K562 (cell line): Measurements from ENCODE around the gene SLC22A23. TPM values are rescaled to one million over a fixed set of nuclear protein-coding genes. Genes with fewer than 3 reads are reported as not detected.

Experiments used
- ATAC-seq: fragments of 200-7000 bp; cut with Tn5 transposase; 3 replicates; pipeline ENCODE4 v1.9.1; 2020; ENCODE audit warnings: moderate library complexity
- BruUV-seq: library from RNA; stranded (reverse); fragments of 400-500 nt; replicated peaks from 2 replicates; lab custom pipeline; 2021; lab: Mats Ljungman, UMichigan
- CTCF ChIA-PET: fragments of 300-600 bp; formaldehyde crosslinking; extraction: SDS; loops from one replicate; lab custom pipeline; 2021; ENCODE audit warnings: low intra/inter-chr PET ratio; lab: Yijun Ruan, JAX
- POLR2A ChIA-PET: fragments of 300-600, 350-650 bp; sonication (Branson Sonifier 250); formaldehyde crosslinking; extraction: SDS; loops from one replicate; lab custom pipeline; 2021; ENCODE audit warnings: antibody characterized with exemption, inconsistent platforms; lab: Yijun Ruan, JAX
- DNase-seq, 4 experiments: peaks; one replicate each; pipeline versions ENCODE4 v3.0.0 to v3.0.0-alpha.2; 2011 to 2018; ENCODE audit warnings: low spot score in 3 of 4, mixed read lengths in 3 of 4; ENCODE audit errors: extremely low read depth in 1 of 4
- FAIRE-seq: peaks from 2 replicates; lab custom pipeline; 2011; peaks lifted over from hg19 to GRCh38; lab: Jason Lieb, UNC
- H2AFZ ChIP-seq: 2 replicates; pipeline ENCODE4 v1.6.0; 2011; ENCODE audit warnings: low read depth, low read length, control low read depth, inconsistent platforms
- H3K27ac ChIP-seq: fragments of 200-600 bp; 3 replicates; pipeline ENCODE4 v1.8.0; 2011; ENCODE audit warnings: low read depth, mild to moderate bottlenecking, control low read depth, inconsistent platforms, low read length, moderate library complexity, mixed read lengths; ENCODE audit errors: extremely low read depth
- H3K27me3 ChIP-seq, 2 experiments: fragments of 300-600 bp in 1 of 2; 2 replicates in 1 of 2; 3 replicates in 1 of 2; pipeline versions ENCODE4 v1.6.0 to v1.8.0; 2011; ENCODE audit warnings: inconsistent platforms in 2 of 2, low read length in 2 of 2, mild to moderate bottlenecking in 1 of 2, mixed read lengths in 1 of 2, moderate library complexity in 1 of 2; ENCODE audit not compliant: control insufficient read depth in 2 of 2, insufficient read depth in 2 of 2
- H3K36me3 ChIP-seq: fragments of 300-600 bp; 3 replicates; pipeline ENCODE4 v1.8.0; 2011; ENCODE audit warnings: mild to moderate bottlenecking, low read length, inconsistent platforms; ENCODE audit not compliant: control insufficient read depth, insufficient read depth
- H3K4me1 ChIP-seq, 2 experiments: fragments of 200-600 bp in 1 of 2; replicated peaks in 1 of 2; 2 replicates in 1 of 2; 3 replicates in 1 of 2; pipeline versions ENCODE4 v1.5.1 to v1.8.0; 2011; ENCODE audit warnings: inconsistent platforms in 2 of 2, low read length in 2 of 2, mild to moderate bottlenecking in 1 of 2, mixed read lengths in 1 of 2, moderate library complexity in 1 of 2; ENCODE audit not compliant: control insufficient read depth in 2 of 2, insufficient read depth in 2 of 2
- H3K4me2 ChIP-seq: 2 replicates; pipeline ENCODE4 v1.6.1; 2011; ENCODE audit warnings: low read length, control low read depth, inconsistent platforms, mixed read lengths; ENCODE audit not compliant: insufficient read depth
- H3K4me3 ChIP-seq: fragments of 200-600 bp; sonication (generic), shearing (Covaris generic); 2 replicates; pipeline ENCODE4 v1.5.1; 2016; ENCODE audit warnings: control low read depth, inconsistent platforms
- H3K79me2 ChIP-seq: fragments of 200-600 bp; 3 replicates; pipeline ENCODE4 v1.8.0; 2011; ENCODE audit warnings: low read length, inconsistent platforms; ENCODE audit not compliant: control insufficient read depth, insufficient read depth
- H3K9ac ChIP-seq, 2 experiments: 2 replicates each; pipeline versions ENCODE4 v1.6.0 to v1.6.1; 2011; ENCODE audit warnings: low read depth in 2 of 2, low read length in 2 of 2, control low read depth in 1 of 2, inconsistent platforms in 1 of 2, mild to moderate bottlenecking in 1 of 2, mixed read lengths in 1 of 2; ENCODE audit not compliant: insufficient read depth in 1 of 2
- H3K9me1 ChIP-seq: one replicate; pipeline ENCODE4 v1.6.0; 2011; ENCODE audit warnings: inconsistent platforms, mild to moderate bottlenecking, low read length, moderate library complexity; ENCODE audit not compliant: control insufficient read depth, insufficient read depth
- H3K9me3 ChIP-seq: replicated peaks from 2 replicates; pipeline ENCODE4 v1.5.1; 2011; ENCODE audit warnings: low read depth, low read length, inconsistent platforms; ENCODE audit not compliant: control insufficient read depth, insufficient read depth
- H4K20me1 ChIP-seq: replicated peaks from 2 replicates; pipeline ENCODE4 v1.6.1; 2011; ENCODE audit warnings: low read length, inconsistent platforms, mixed read lengths; ENCODE audit not compliant: control insufficient read depth, insufficient read depth
- ATF2 ChIP-seq: sonication (generic); formaldehyde crosslinking; IDR thresholded peaks from 2 replicates; pipeline ENCODE4 v1.8.1; 2022; ENCODE audit warnings: missing genetic modification reagents
- FOXJ3 ChIP-seq: sonication (generic); formaldehyde crosslinking; IDR thresholded peaks from 2 replicates; pipeline ENCODE4 v1.4.0; 2020; ENCODE audit warnings: mild to moderate bottlenecking, missing genetic modification reagents
- LCOR ChIP-seq: sonication (generic); formaldehyde crosslinking; IDR thresholded peaks from 2 replicates; pipeline ENCODE4 v1.8.0; 2022; ENCODE audit warnings: mild to moderate bottlenecking, missing genetic modification reagents
- MBD1 ChIP-seq: fragments of 250-450 bp; sonication (Bioruptor Pico); IDR thresholded peaks from 2 replicates; pipeline ENCODE4 v1.8.0; 2022; ENCODE audit warnings: inconsistent platforms
- NFE2 ChIP-seq: IDR thresholded peaks from 2 replicates; pipeline ENCODE4 v1.6.1; 2014; ENCODE audit warnings: antibody characterized with exemption, low read depth
- RB1 ChIP-seq: fragments of 450-650 bp; IDR thresholded peaks from 2 replicates; pipeline ENCODE4 v1.6.1; 2017; ENCODE audit warnings: low read depth, mild to moderate bottlenecking
- ZBTB33 ChIP-seq: sonication (generic); formaldehyde crosslinking; IDR thresholded peaks from 2 replicates; pipeline ENCODE4 v1.8.1; 2023; ENCODE audit warnings: mild to moderate bottlenecking, missing genetic modification reagents
- ZNF12 ChIP-seq: sonication (generic); formaldehyde crosslinking; IDR thresholded peaks from 2 replicates; pipeline ENCODE4 v1.4.0; 2020; ENCODE audit warnings: mild to moderate bottlenecking, missing genetic modification reagents
- ZNF324 ChIP-seq: fragments of 250-450 bp; sonication (Bioruptor Pico); IDR thresholded peaks from 2 replicates; pipeline ENCODE4 v1.4.0; 2020; ENCODE audit warnings: mild to moderate bottlenecking
- WGBS: fragments of 100-300 bp; shearing (Covaris generic); methylation state at CpG from one replicate; pipeline ENCODE4 v1.1.6; 2016; ENCODE audit warnings: low coverage, mixed read lengths; ENCODE audit not compliant: insufficient coverage; ENCODE audit errors: missing lambda C conversion rate; 5-methylcytosine and 5-hydroxymethylcytosine counted together
- in situ Hi-C: fragments of 300-500 bp; cut with MboI; formaldehyde crosslinking; loops from 4 replicates; pipeline ENCODE4 v1.15.0; 2018; ENCODE audit warnings: inconsistent platforms, mixed read lengths
- intact Hi-C: fragments of 100-400 bp; cut with micrococcal nuclease; formaldehyde crosslinking; loops from 2 replicates; pipeline ENCODE4 v1.14.2; 2022
- polyA plus RNA-seq, 8 experiments: library from polyadenylated mRNA; depleted of rRNA in 4 of 8; stranded (reverse) in 5 of 8; unstranded in 3 of 8; fragments of >200 nt; fragmentation: Nextera tagmentation in 2 of 8; fragmentation: Illumina TruSeq in 1 of 8; extraction: Ambion mirVana in 2 of 8; extraction: Trizol in 1 of 8; gene quantifications; 2 replicates each; pipeline versions ENCODE4 v1.2.1 to v1.2.3, GENCODE V29; 2011 to 2014; ENCODE audit warnings: inconsistent platforms in 1 of 8, missing spikeins in 1 of 8
- total RNA-seq, 7 experiments: library from RNA; depleted of rRNA in 6 of 7; stranded (reverse); fragments of >200 nt in 6 of 7; fragmentation: Illumina TruSeq in 2 of 7; extraction: Trizol in 2 of 7; gene quantifications; 2 replicates each; pipeline versions ENCODE4 v1.2.1 to v1.2.3, GENCODE V29; 2011 to 2021; ENCODE audit warnings: low replicate concordance in 1 of 7

SLC22A23 gene
- total and polyA plus RNA-seq, 9 of the 15 experiments (the other 6 are each of a cell fraction or from before 2014, with no cell fraction given), result 0.30 to 8.7 (median 2.5) TPM

- CTCF ChIA-PET, result interaction anchor here (0.5 kb wide), 1 partner anchor 74 kb away, joined by 3 read pairs; the partner anchor contains the start of gene SLC22A23
- DNase-seq (peak in 1 of 4 experiments; percentile 51), FAIRE-seq (no peak), ATAC-seq (no peak)
- BruUV-seq, result no TSS peak
- Histone ChIP-seq H3K9me3 (no peaks in the 10 kb centered on the region), H3K9ac (no peak overlapping the region), H3K27ac (no peak overlapping the region), H3K4me1 (peaks cover 33 to 50% of the 10 kb centered on the region in 2 experiments), H2AFZ (no peak overlapping the region), H3K4me3 (no peak overlapping the region), H3K27me3 (no peaks in the 10 kb centered on the region), H3K4me2 (no peak overlapping the region), H3K9me1 (no peaks in the 10 kb centered on the region), H4K20me1 (no peaks in the 10 kb centered on the region), H3K79me2 (no peaks in the 10 kb centered on the region), H3K36me3 (no peaks in the 10 kb centered on the region)
- intact Hi-C loops (loop anchor here (5.0 kb wide), 1 partner anchor 350 kb away; no protein-coding TSS in a partner anchor), in situ Hi-C loops (no loop called here)
- POLR2A ChIA-PET, result interaction anchor here (0.6 to 2.4 kb wide), 10 partner anchors 8 to 1671 kb away, joined by 3 to 15 read pairs (median 3); no protein-coding TSS in a partner anchor
- WGBS, result 39% methylated on average over 8 of the region's 8 CpGs
- TF ChIP-seq ATF2 (CRISPR knock-in tag) (no peak), MBD1 (CRISPR knock-in tag) (no peak), FOXJ3 (CRISPR knock-in tag) (no peak), ZNF324 (CRISPR knock-in tag) (no peak), LCOR (CRISPR knock-in tag) (no peak), ZBTB33 (CRISPR knock-in tag) (no peak), NFE2 (no peak), ZNF12 (CRISPR knock-in tag) (no peak), RB1 (no peak)
Observed at GRCh38 chr6:3382326-3383279, 74.2 kb downstream of the SLC22A23 start.
